Measurements from ENCODE around the gene HOXB3. TPM values are rescaled to one million over a fixed set of nuclear protein-coding genes. Genes with fewer than 3 reads are reported as not detected.

HOXB3 gene
- total RNA-seq, 3 donors from 2014 or later, result 13.8 to 36.7 (median 14.4) TPM

DNA sequence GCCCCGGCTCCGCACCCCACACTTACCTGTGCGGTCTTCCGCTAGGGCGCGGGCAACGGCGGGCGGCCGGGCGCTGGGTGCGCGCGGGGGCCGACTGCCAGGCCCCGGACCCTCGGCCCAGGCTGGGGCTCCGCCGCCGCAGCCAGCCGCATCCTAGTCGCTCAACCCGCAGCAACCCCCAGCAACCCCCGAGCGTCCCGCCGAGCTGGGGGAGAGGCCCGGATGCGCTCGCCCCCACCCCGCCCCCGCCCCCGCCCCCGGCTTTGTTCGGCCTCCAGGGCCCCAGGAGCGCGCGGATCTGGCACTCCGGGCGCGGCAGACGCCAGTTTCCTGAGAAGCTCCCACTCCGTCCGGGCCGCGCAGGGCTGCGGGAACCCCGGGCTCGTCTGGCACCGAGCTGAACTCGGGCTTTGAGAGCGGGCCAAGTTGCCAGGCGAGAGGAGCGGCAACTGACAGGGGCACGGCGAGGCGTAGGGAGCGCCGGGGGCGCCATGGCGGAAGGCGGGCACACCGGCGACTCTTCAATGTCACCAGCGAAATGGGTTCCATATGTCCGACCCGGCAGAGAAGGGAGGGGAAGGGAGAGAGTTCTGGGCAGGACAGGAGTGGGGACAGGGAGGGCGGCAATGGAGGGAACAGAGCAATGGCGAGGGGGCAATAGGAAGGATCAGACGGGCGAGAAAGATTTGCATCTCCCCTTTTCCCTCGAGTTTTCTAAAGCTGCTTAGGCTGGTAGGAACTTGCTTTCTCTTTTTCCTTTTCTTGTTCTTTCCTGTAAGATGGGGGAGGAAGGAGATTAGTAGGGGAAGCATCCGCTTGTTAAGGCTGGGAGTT, 25.6 kb downstream of the HOXB3 start:
- DNase-seq (ENCODE audit: low spot score in 2 of 2), result no peak
- peaks cover 0 to 3% of the 10 kb centered on the region in 2 donors for H3K4me1 ChIP-seq
- no peaks in the 10 kb centered on the region for H3K9me3 ChIP-seq
- intact Hi-C loops (cut with DNase I; ENCODE audit: low total_unique reads), result no loop called here
- peak overlapping the region; percentile 58 to 92 for H3K27ac ChIP-seq
- no peaks in the 10 kb centered on the region for H3K36me3 ChIP-seq
- TF ChIP-seq, protein P1, sequence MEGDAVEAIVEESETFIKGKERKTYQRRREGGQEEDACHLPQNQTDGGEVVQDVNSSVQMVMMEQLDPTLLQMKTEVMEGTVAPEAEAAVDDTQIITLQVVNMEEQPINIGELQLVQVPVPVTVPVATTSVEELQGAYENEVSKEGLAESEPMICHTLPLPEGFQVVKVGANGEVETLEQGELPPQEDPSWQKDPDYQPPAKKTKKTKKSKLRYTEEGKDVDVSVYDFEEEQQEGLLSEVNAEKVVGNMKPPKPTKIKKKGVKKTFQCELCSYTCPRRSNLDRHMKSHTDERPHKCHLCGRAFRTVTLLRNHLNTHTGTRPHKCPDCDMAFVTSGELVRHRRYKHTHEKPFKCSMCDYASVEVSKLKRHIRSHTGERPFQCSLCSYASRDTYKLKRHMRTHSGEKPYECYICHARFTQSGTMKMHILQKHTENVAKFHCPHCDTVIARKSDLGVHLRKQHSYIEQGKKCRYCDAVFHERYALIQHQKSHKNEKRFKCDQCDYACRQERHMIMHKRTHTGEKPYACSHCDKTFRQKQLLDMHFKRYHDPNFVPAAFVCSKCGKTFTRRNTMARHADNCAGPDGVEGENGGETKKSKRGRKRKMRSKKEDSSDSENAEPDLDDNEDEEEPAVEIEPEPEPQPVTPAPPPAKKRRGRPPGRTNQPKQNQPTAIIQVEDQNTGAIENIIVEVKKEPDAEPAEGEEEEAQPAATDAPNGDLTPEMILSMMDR (IDR thresholded peaks at IDR 0.05), result no peak
- TF ChIP-seq POLR2A (IDR thresholded peaks at IDR 0.05), result no peak
- no peak for TF ChIP-seq POLR2AphosphoS5 (IDR thresholded peaks at IDR 0.05)
- peaks cover 0 to 15% of the 10 kb centered on the region in 2 donors for H3K27me3 ChIP-seq
- H3K4me3 ChIP-seq, result peak overlapping the region; percentile 42 to 81 (median 55)

DNA sequence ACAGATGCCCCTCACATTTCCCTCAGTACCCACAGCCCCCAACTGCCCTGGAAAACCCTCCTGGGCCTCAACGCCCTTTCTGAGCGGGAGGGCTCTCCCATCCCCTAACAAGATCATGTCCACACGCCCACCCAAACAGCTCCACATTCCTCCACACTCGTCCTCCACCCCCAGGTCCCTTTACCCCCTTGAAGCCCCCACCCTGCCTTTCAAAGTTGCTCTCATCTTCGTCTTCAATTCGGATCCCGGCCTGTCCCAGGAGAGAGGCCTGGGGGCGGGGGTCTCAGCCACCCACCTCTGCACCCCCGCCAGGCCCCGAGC, 26.2 kb downstream of the HOXB3 start:
- no peak for DNase-seq (ENCODE audit: low spot score in 2 of 2)
- TF ChIP-seq, protein P1 (IDR thresholded peaks at IDR 0.05), result no peak
- TF ChIP-seq POLR2A (IDR thresholded peaks at IDR 0.05), result no peak
- TF ChIP-seq POLR2AphosphoS5 (IDR thresholded peaks at IDR 0.05), result no peak
- Histone ChIP-seq H3K4me1 (peaks cover 0 to 3% of the 10 kb centered on the region in 2 donors), H3K36me3 (no peaks in the 10 kb centered on the region), H3K4me3 (peak overlapping the region; percentile 42 to 81 (median 55)), H3K9me3 (no peaks in the 10 kb centered on the region), H3K27me3 (peaks cover 0 to 15% of the 10 kb centered on the region in 2 donors), H3K27ac (peak overlapping the region; percentile 58 to 92)
- intact Hi-C loops (cut with DNase I; ENCODE audit: low total_unique reads), result no loop called here

DNA sequence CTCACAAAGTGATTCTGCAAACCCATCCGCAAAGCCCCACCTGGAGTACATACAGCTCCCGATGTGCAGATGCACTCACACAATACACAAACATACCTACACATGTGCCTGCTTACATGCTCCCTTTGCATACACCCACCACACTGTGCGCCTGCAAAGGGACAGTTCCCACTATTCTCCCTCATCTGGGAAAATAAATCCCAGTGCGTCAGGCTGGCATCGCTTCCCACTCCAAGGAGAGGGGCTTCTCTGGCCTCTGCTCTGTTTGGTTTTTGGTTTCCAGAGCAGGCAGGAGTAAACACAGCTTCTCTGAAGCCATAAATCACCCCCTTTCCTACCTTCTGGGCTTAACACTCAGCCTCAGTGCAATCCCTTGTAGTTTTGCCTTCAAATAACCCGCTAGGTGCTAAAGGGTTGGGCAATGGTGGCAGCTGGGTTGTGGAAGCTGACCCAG, 26.6 kb downstream of the HOXB3 start:
- H3K27ac ChIP-seq, result peak overlapping the region; percentile 58 to 92

DNA sequence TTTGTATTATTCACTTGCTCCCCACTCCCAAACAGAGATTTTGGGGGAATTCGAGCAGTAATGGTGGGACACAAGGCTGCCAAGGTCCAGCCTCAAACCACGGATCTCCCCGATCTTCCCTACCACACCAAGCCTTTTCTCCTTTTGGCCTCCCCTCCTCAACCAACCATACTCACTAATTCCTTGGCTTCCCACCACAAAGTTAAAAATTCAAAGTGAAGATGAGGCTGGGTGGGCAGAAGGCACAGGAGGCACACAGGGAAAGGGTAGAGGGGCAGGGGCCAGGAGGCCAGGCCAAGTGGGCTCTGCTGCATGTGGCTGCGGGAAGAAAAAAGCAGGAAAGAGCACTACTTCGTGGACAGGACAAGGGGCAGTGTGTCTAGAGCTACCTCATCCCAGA, 27.1 kb downstream of the HOXB3 start:
- H3K36me3 ChIP-seq, result no peaks in the 10 kb centered on the region
- H3K27ac ChIP-seq, result peak overlapping the region in 1 of 2 donors; percentile 92
- TF ChIP-seq, protein P1 (IDR thresholded peaks at IDR 0.05), result no peak
- H3K4me3 ChIP-seq, result peak overlapping the region in 2 of 3 donors; percentile 55 to 81
- DNase-seq (ENCODE audit: low spot score in 2 of 2), result no peak
- H3K9me3 ChIP-seq, result no peaks in the 10 kb centered on the region
- intact Hi-C loops (cut with DNase I; ENCODE audit: low total_unique reads), result no loop called here
- H3K4me1 ChIP-seq, result peaks cover 0 to 3% of the 10 kb centered on the region in 2 donors
- H3K27me3 ChIP-seq, result peaks cover 0 to 15% of the 10 kb centered on the region in 2 donors

More for the DNA sequence above, 26.6 kb downstream of the HOXB3 start:
- Histone ChIP-seq H3K9me3 (no peaks in the 10 kb centered on the region), H3K4me1 (peaks cover 0 to 3% of the 10 kb centered on the region in 2 donors), H3K4me3 (peak overlapping the region in 2 of 3 donors; percentile 55 to 81), H3K27me3 (peaks cover 0 to 15% of the 10 kb centered on the region in 2 donors), H3K36me3 (no peaks in the 10 kb centered on the region)
- intact Hi-C loops (cut with DNase I; ENCODE audit: low total_unique reads), result no loop called here
- no peak for DNase-seq (ENCODE audit: low spot score in 2 of 2)
- TF ChIP-seq, protein P1 (IDR thresholded peaks at IDR 0.05), result no peak
- no peak for TF ChIP-seq POLR2AphosphoS5 (IDR thresholded peaks at IDR 0.05)
- no peak for TF ChIP-seq POLR2A (IDR thresholded peaks at IDR 0.05)
